Measurements from ENCODE around the gene ZDHHC1. TPM values are rescaled to one million over a fixed set of nuclear protein-coding genes. Genes with fewer than 3 reads are reported as not detected.

The ZDHHC1 gene
- total and polyA plus RNA-seq, 4 donors = 0.33 to 1.6 (median 1.1) TPM

GRCh38 chr16:67461600-67462278 lies 45.5 kb upstream of the ZDHHC1 start:
- WGBS = 79% methylated on average over 8 of the region's 8 CpGs
- peaks cover 0 to 2% (median 0%) of the 10 kb centered on the region in 4 donors for H3K36me3 ChIP-seq (ENCODE audit: control insufficient read depth in 4 of 4, insufficient read depth in 3 of 4, low read depth in 1 of 4, low read length in 3 of 4)
- TF ChIP-seq ZBTB33 (IDR thresholded peaks at IDR 0.05) (no peak), YY1 (IDR thresholded peaks at IDR 0.05) (no peak), REST (IDR thresholded peaks at IDR 0.05) (no peak), TAF1 (conservative IDR thresholded peaks at IDR 0.05) (no peak), FOXA1 (IDR thresholded peaks at IDR 0.05) (no peak), SP1 (IDR thresholded peaks at IDR 0.05) (peak; percentile 8), RAD21 (IDR thresholded peaks at IDR 0.05) (no peak), RXRA (IDR thresholded peaks at IDR 0.05) (no peak)
- H3K4me1 ChIP-seq (ENCODE audit: control insufficient read depth in 4 of 4, insufficient read depth in 4 of 4, low read length in 3 of 4) = peaks cover 22 to 59% (median 40%) of the 10 kb centered on the region in 4 donors
- no peak overlapping the region for H3K4me3 ChIP-seq (ENCODE audit: low read depth in 1 of 3, low read length in 3 of 3)
- no peak overlapping the region for H3K27ac ChIP-seq (ENCODE audit: low read depth in 1 of 2, low read length in 2 of 2)
- H3K9me3 ChIP-seq (ENCODE audit: control insufficient read depth in 4 of 4, low read length in 3 of 4) = no peaks in the 10 kb centered on the region
- no peak for DNase-seq (ENCODE audit: low spot score)
- no peaks in the 10 kb centered on the region for H3K27me3 ChIP-seq (ENCODE audit: control insufficient read depth in 4 of 4, insufficient read depth in 4 of 4, low read length in 3 of 4)
- no peak overlapping the region for H3K9ac ChIP-seq (ENCODE audit: low read depth in 1 of 2, low read length in 2 of 2)

GRCh38 chr16:67460961-67461360 lies 44.7 kb upstream of the ZDHHC1 start:
- peaks cover 0 to 2% (median 0%) of the 10 kb centered on the region in 4 donors for H3K36me3 ChIP-seq (ENCODE audit: control insufficient read depth in 4 of 4, insufficient read depth in 3 of 4, low read depth in 1 of 4, low read length in 3 of 4)
- H3K9me3 ChIP-seq (ENCODE audit: control insufficient read depth in 4 of 4, low read length in 3 of 4) = no peaks in the 10 kb centered on the region
- 83% methylated on average over 2 of the region's 2 CpGs for WGBS
- H3K27me3 ChIP-seq (ENCODE audit: control insufficient read depth in 4 of 4, insufficient read depth in 4 of 4, low read length in 3 of 4) = no peaks in the 10 kb centered on the region
- no peak for TF ChIP-seq GABPA (IDR thresholded peaks at IDR 0.05 in 1 of 2, conservative IDR thresholded peaks at IDR 0.05 in 1 of 2)
- no peak for TF ChIP-seq HNF4G (IDR thresholded peaks at IDR 0.05)
- TF ChIP-seq REST (IDR thresholded peaks at IDR 0.05) = no peak
- no peak for TF ChIP-seq ATF3 (IDR thresholded peaks at IDR 0.05)
- no peak for TF ChIP-seq FOXA1 (IDR thresholded peaks at IDR 0.05)
- no peak for TF ChIP-seq SP1 (IDR thresholded peaks at IDR 0.05)
- TF ChIP-seq CTCF (IDR thresholded peaks at IDR 0.05; ENCODE audit: low read depth, low read length, missing input control) = no peak
- TF ChIP-seq YY1 (IDR thresholded peaks at IDR 0.05) = no peak
- no peak for TF ChIP-seq ZBTB33 (IDR thresholded peaks at IDR 0.05)
- no peak for TF ChIP-seq RXRA (IDR thresholded peaks at IDR 0.05)
- TF ChIP-seq RAD21 (IDR thresholded peaks at IDR 0.05) = no peak
- no peak for TF ChIP-seq TAF1 (conservative IDR thresholded peaks at IDR 0.05)
- no peak for TF ChIP-seq MAX (IDR thresholded peaks at IDR 0.05)
- no peak for TF ChIP-seq EGR1 (IDR thresholded peaks at IDR 0.05; ENCODE audit: low read depth in 2 of 2)
- no peak for TF ChIP-seq NR2F2 (IDR thresholded peaks at IDR 0.05)
- no peak overlapping the region for H3K9ac ChIP-seq (ENCODE audit: low read depth in 1 of 2, low read length in 2 of 2)
- H3K27ac ChIP-seq (ENCODE audit: low read depth in 1 of 2, low read length in 2 of 2) = no peak overlapping the region
- H3K4me1 ChIP-seq (ENCODE audit: control insufficient read depth in 4 of 4, insufficient read depth in 4 of 4, low read length in 3 of 4) = peaks cover 22 to 62% (median 44%) of the 10 kb centered on the region in 4 donors
- H3K4me3 ChIP-seq (ENCODE audit: low read depth in 1 of 3, low read length in 3 of 3) = no peak overlapping the region
- DNase-seq (ENCODE audit: low spot score) = no peak
